Keratinocyte (primary cell): ENCODE data around the gene COIL.

Source experiments
- CTCF ChIP-seq, 3 experiments: IDR thresholded peaks in 1 of 3; conservative IDR thresholded peaks in 1 of 3; optimal IDR thresholded peaks in 1 of 3; 2 replicates in 2 of 3; 3 replicates in 1 of 3; pipeline versions ENCODE3 to v1.5.1; 2011; ENCODE audit warnings: low read length in 3 of 3, mild to moderate bottlenecking in 3 of 3, moderate library complexity in 2 of 3, control low read depth in 1 of 3, inconsistent platforms in 1 of 3; ENCODE audit not compliant: insufficient read depth in 2 of 3; ENCODE audit errors: extremely low read depth in 1 of 3
- EZH2 ChIP-seq: IDR thresholded peaks from one replicate; pipeline ENCODE4 v1.6.1; 2012; ENCODE audit warnings: inconsistent platforms, mild to moderate bottlenecking, low read length, moderate library complexity

DNA sequence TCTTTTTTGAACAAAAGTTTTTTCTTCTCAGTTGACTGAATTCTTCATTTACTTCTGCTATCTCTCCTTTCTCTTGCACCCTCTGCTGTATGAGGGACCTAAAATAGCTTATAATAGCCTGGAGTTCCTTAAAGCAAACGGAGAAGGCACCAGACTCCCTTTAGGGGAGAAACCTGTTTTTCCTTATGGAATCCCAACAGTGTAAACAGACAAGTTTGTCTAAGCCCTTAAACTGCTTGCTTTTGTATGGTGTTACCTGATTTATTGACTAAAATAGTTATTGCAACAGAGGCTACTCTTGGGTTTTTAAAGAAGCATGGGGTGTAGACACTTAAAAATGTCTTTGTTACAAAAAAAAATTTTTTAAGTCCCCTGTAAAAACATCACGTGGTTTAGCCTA lies 34.1 kb downstream of the COIL start:
- TF ChIP-seq CTCF (optimal IDR thresholded peaks at IDR 0.05 in 1 of 3, IDR thresholded peaks at IDR 0.05 in 1 of 3, conservative IDR thresholded peaks at IDR 0.05 in 1 of 3; ENCODE audit: extremely low read depth in 1 of 3, insufficient read depth in 2 of 3, low read length in 3 of 3) (no peak), EZH2 (no peak)
